ENCODE results near the gene SSNA1.

Gene SSNA1

DNA sequence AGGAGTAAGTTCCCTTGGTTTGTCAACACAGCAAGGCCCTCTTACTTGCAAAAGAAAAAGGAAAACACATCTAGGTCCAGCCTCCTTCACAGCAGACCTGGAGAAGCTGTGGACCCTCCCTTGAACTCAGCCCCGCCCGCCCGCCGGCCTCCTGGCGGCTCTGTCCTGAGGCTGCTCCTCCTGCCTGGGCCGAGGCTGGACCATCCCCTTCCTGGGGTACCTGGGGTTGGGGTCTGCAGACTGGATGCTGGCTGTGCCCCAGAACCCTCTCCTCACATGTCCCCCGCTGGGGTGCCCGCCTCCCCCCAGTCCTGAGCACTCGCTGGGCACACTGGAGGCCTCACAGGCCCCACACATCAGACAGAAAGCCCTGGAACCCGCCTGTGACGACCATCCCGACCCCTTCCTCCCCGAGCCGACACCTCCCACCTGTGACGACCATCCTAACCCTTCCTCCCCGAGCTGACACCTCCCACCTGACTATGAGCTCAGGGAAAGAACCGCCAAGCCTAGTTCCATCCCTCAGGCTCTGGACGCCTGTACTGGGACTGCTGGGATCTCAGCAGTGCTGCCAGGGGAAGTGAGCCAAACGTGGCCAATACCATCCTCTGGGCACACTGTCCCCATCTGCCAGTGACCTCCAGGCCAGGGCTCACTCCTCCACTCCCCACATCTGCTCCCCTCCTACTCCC lies 9.4 kb upstream of the SSNA1 start:
- in situ Hi-C loops (cut with MboI; ENCODE audit: low pct_unique_long_range_greater_than_20kb, low sequenced_read_pairs) = no loop called here
- DNase-seq = no peak

GRCh38 chr9:137179761-137180160 lies 8.7 kb upstream of the SSNA1 start:
- in situ Hi-C loops (cut with MboI; ENCODE audit: low pct_unique_long_range_greater_than_20kb, low sequenced_read_pairs) = no loop called here
- DNase-seq = no peak

GRCh38 chr9:137180491-137180890 lies 8.0 kb upstream of the SSNA1 start:
- DNase-seq = no peak

DNA sequence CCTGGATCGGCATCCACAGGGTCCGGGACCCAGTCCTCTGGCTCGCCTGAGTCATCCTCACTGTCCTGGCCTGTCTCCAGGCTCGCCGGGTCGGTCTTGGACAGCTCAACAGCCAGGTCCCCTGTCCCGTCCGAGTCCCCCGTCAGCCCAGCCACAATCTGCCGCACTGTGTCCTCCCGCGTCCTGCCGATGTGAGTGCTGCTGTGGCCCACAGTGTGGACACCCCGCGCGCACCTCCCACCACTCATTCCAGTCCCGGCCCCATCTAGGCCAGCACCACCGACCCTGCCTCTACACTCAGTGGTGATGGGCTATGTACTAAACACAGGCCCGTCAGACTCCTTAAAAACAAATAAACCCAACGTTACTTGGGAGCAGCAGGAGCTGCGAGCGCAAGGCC lies 6.8 kb upstream of the SSNA1 start:
- in situ Hi-C loops (cut with MboI; ENCODE audit: low pct_unique_long_range_greater_than_20kb, low sequenced_read_pairs) = no loop called here
- no peak for DNase-seq

More at GRCh38 chr9:137180491-137180890, 8.0 kb upstream of the SSNA1 start:
- in situ Hi-C loops (cut with MboI; ENCODE audit: low pct_unique_long_range_greater_than_20kb, low sequenced_read_pairs) = no loop called here

GRCh38 chr9:137182836-137183235 lies 5.6 kb upstream of the SSNA1 start:
- no peak for DNase-seq
- in situ Hi-C loops (cut with MboI; ENCODE audit: low pct_unique_long_range_greater_than_20kb, low sequenced_read_pairs) = no loop called here

- in situ Hi-C loops (cut with MboI; ENCODE audit: low pct_unique_long_range_greater_than_20kb, low sequenced_read_pairs) = no loop called here
- DNase-seq = no peak
These were observed 4.4 kb upstream of the SSNA1 start for GRCh38 chr9:137183980-137184595.

DNA sequence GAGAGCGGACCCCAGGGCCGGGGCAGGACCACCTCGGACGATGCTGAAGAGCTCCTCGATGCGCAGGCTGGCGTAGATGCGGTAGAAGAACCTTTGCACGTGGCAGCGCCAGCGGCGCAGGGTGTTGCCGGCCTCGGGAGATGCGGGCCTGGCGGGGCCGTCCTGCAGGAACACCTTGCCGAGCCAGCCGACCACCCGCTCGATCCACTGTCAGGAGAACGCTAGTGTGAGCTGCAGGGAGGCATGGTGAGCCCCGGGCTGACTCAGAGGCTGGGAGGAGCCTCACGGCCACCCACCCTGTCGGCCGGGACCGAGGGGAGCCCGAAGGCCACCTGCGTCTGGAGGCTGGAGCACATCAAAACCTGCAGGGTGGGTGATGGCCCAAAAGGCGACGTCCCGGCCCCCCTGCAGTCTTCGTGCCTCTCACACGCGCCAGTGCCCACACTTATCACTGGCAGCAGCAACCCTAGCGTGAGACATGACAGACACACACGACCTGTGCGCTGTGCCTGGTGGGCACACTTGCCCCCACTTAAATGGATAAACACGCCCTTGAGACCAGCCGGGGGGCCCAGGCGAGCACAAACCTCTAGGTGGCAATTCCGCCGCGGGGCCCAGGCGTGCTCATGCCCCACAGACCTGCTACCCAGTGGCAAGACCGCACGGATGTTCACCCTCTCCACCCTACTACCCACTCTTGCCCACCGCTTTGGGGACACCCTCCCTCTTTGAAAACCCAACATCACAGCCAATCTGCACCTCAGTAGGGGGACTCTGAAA lies 3.4 kb upstream of the SSNA1 start:
- in situ Hi-C loops (cut with MboI; ENCODE audit: low pct_unique_long_range_greater_than_20kb, low sequenced_read_pairs) = no loop called here

GRCh38 chr9:137185921-137186320 lies 2.6 kb upstream of the SSNA1 start:
- in situ Hi-C loops (cut with MboI; ENCODE audit: low pct_unique_long_range_greater_than_20kb, low sequenced_read_pairs) = no loop called here
- no peak for DNase-seq

More for the DNA sequence above, 3.4 kb upstream of the SSNA1 start:
- no peak for DNase-seq

DNA sequence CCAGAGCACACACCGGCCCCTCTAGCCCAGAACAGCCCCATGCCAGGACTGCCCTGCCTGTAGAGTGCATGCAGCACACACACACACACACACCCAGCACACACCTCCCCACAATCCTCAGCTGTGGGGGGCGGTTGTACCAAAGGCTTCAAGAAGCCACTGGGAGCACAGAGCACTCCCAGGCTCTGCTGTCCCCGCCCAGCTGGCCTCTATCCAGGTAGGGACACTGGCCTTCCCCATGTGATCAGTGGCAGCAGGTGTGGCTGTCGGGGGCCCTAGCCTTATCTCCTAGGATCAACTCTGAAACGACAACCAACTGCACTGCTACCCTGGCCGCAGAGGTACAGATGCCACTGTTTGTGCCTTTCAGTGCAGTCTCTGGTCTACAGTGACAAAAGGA lies 2.1 kb upstream of the SSNA1 start:
- in situ Hi-C loops (cut with MboI; ENCODE audit: low pct_unique_long_range_greater_than_20kb, low sequenced_read_pairs) = no loop called here
- DNase-seq = no peak

DNA sequence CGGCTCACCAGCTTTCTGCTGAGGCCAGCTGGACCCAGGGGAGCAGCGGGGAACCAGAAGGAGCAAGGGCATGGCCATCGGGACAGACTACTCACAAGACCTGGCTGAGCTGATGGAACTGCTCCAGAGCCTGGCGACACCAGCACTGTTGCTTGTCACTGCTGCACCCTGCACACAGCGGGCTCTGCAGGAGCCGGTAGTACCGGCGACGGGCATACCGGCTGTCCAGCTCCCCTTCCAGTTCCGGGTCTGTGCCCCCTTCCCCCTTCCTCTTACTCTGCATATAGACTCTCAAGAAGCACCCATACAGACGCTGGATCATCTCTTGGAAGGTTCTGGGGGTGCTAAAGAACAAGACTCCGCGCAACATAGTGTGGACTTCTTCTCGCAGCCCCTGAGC lies 1.1 kb upstream of the SSNA1 start:
- in situ Hi-C loops (cut with MboI; ENCODE audit: low pct_unique_long_range_greater_than_20kb, low sequenced_read_pairs) = no loop called here
- DNase-seq = no peak

GRCh38 chr9:137188086-137188489 lies 388 bp upstream of the SSNA1 start:
- in situ Hi-C loops (cut with MboI; ENCODE audit: low pct_unique_long_range_greater_than_20kb, low sequenced_read_pairs) = no loop called here
- DNase-seq = no peak

DNA sequence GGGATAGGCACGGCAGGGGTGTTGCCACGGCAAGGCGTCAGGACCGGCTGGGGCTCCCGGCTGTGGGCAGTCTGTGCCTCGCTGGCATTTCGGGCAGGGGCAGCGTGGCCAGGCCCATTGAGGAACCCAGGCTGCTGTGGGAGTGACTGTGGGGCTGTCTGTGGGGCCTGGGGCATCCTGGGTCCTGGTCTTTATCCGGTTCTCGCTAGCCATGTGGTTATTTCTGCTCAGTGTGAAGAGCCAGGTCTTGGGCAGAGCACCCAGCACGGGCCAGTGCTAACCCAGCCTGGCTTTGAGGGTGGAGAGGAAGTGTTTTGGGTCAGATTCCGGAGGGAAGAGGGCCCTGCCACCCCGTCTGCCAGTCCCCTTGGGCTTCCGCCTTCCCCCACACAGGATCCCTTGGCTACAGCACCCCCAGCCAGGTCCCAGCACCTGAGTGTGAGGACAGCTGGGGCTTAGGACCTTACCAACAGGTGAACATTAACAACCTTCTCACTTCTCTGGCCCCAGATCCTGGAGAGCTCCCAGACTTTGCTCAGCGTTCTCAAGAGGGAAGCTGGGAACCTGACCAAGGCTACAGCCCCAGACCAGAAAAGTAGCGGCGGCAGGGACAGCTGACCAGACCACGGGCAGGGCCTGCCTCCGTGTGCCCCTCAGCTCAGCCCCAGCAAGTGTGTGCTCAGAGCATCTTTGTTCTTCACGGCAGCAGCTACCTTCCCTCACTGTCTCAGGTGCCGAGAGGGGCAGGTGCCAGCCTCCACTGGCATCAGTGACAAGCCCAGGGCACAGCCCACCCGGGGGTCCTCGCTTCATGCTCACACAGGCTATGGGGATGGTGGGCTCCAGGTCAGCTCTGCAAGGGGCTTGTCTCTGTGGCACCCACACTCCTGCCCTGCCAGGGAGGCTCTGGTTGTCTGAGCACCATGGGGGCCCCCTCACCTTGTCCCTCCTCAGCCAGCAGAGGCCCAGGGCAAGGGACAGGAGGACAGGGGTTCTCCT lies 1.1 kb downstream of the SSNA1 start:
- no peak for DNase-seq
- in situ Hi-C loops (cut with MboI; ENCODE audit: low pct_unique_long_range_greater_than_20kb, low sequenced_read_pairs) = no loop called here

- DNase-seq = no peak
- in situ Hi-C loops (cut with MboI; ENCODE audit: low pct_unique_long_range_greater_than_20kb, low sequenced_read_pairs) = no loop called here
These were observed 1.9 kb downstream of the SSNA1 start for GRCh38 chr9:137190315-137190856.

DNA sequence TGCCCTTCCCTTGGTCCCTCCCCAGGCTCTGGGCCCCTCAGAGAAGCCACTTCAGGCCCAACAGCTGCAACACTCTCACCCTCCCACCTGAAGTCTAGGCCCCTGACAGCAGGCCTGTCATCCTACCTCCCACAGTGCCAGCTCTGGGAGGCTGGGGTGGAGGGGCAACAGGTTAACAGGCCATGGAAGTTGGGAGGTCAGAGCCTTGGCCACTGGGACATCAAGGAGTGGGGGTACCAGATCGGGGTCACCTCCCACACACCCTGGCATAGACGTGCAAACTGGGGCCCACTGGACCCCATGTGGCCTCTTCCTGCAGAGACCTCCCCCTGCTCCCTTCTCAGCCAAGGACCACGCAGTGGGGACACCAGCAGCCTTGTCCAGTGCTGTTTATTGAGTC lies 2.8 kb downstream of the SSNA1 start:
- no peak for DNase-seq
- in situ Hi-C loops (cut with MboI; ENCODE audit: low pct_unique_long_range_greater_than_20kb, low sequenced_read_pairs) = no loop called here

GRCh38 chr9:137191691-137192447 lies 3.4 kb downstream of the SSNA1 start:
- in situ Hi-C loops (cut with MboI; ENCODE audit: low pct_unique_long_range_greater_than_20kb, low sequenced_read_pairs) = no loop called here
- DNase-seq = no peak

GRCh38 chr9:137192448-137192780 lies 3.9 kb downstream of the SSNA1 start:
- DNase-seq = no peak
- in situ Hi-C loops (cut with MboI; ENCODE audit: low pct_unique_long_range_greater_than_20kb, low sequenced_read_pairs) = no loop called here

DNA sequence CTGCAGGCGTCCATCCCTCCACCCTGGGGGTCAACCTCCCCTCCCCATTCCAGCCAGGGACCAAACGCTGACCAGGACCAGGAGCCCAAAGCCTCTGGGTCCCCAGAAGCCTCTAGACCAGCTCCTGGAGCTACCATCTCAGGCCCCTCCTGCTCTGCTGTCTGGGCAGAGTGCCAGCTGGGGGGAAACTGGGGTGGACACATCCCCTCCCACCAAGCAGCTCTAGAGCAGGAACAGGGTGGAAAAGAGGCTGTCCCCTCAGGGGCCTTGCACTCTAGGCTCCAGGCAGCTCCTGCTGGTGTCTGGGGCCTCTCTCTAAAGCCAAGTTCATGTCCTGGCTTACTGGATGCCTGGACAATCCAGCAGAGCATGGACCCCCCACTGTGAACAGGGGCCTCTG lies 4.4 kb downstream of the SSNA1 start:
- DNase-seq = no peak
- in situ Hi-C loops (cut with MboI; ENCODE audit: low pct_unique_long_range_greater_than_20kb, low sequenced_read_pairs) = no loop called here

- no peak for DNase-seq
- in situ Hi-C loops (cut with MboI; ENCODE audit: low pct_unique_long_range_greater_than_20kb, low sequenced_read_pairs) = no loop called here
These were observed 5.3 kb downstream of the SSNA1 start for GRCh38 chr9:137193771-137194170.

Data from KBM-7 (cell line).